ENCODE data around the gene PDZD2. TPM values are rescaled to one million over a fixed set of nuclear protein-coding genes. Genes with fewer than 3 reads are reported as not detected.

The PDZD2 gene
- polyA plus RNA-seq, 3 donors = 0.10 TPM; not detected in 2

- Histone ChIP-seq H3K36me3 (replicated peaks in 1 of 2; ENCODE audit: control insufficient read depth in 1 of 2, insufficient read depth in 2 of 2, low read length in 2 of 2) (no peaks in the 10 kb centered on the region), H2AFZ (ENCODE audit: insufficient read depth, low read depth, low read length, poor library complexity, severe bottlenecking) (no peak overlapping the region), H3K27me3 (ENCODE audit: control insufficient read depth in 2 of 2, insufficient read depth in 2 of 2, low read length in 2 of 2) (no peaks in the 10 kb centered on the region), H3K9ac (ENCODE audit: insufficient read depth, low read length, poor library complexity, severe bottlenecking) (no peak overlapping the region), H3K9me3 (replicated peaks in 1 of 2; ENCODE audit: control insufficient read depth in 1 of 2, insufficient read depth in 1 of 2, low read length in 2 of 2) (no peaks in the 10 kb centered on the region), H3K27ac (ENCODE audit: low read depth in 1 of 2, low read length in 2 of 2) (no peak overlapping the region), H3K4me3 (replicated peaks in 1 of 3; ENCODE audit: low read depth in 2 of 3, low read length in 3 of 3) (no peak overlapping the region), H3K4me1 (ENCODE audit: control insufficient read depth in 1 of 2, insufficient read depth in 2 of 2, low read length in 2 of 2) (no peaks in the 10 kb centered on the region), H4K20me1 (ENCODE audit: insufficient read depth, low read length) (no peaks in the 10 kb centered on the region), H3K79me2 (ENCODE audit: insufficient read depth, low read length) (no peaks in the 10 kb centered on the region), H3K4me2 (replicated peaks; ENCODE audit: extremely low read depth, low read length, poor library complexity, severe bottlenecking) (no peak overlapping the region)
- H3K27me3 Mint-ChIP-seq (ENCODE audit: low read depth in 3 of 3) = peaks cover 0 to 2% (median 2%) of the 10 kb centered on the region in 3 donors
- no peak overlapping the region for H3K4me3 Mint-ChIP-seq
- intact Hi-C loops (cut with micrococcal nuclease) = no loop called here
- WGBS (ENCODE audit: insufficient coverage) = 100% methylated on average over 6 of the region's 6 CpGs
- TF ChIP-seq, protein P1, sequence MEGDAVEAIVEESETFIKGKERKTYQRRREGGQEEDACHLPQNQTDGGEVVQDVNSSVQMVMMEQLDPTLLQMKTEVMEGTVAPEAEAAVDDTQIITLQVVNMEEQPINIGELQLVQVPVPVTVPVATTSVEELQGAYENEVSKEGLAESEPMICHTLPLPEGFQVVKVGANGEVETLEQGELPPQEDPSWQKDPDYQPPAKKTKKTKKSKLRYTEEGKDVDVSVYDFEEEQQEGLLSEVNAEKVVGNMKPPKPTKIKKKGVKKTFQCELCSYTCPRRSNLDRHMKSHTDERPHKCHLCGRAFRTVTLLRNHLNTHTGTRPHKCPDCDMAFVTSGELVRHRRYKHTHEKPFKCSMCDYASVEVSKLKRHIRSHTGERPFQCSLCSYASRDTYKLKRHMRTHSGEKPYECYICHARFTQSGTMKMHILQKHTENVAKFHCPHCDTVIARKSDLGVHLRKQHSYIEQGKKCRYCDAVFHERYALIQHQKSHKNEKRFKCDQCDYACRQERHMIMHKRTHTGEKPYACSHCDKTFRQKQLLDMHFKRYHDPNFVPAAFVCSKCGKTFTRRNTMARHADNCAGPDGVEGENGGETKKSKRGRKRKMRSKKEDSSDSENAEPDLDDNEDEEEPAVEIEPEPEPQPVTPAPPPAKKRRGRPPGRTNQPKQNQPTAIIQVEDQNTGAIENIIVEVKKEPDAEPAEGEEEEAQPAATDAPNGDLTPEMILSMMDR (IDR thresholded peaks at IDR 0.05) = no peak
- H3K9me3 Mint-ChIP-seq = peaks cover 0 to 4% (median 0%) of the 10 kb centered on the region in 7 donors
- H3K4me1 Mint-ChIP-seq = no peaks in the 10 kb centered on the region
- no peak for DNase-seq
- H3K36me3 Mint-ChIP-seq = no peaks in the 10 kb centered on the region
- no peak overlapping the region for H3K27ac Mint-ChIP-seq
Measured at GRCh38 chr5:31982027-31982426, 343.1 kb downstream of the PDZD2 start.

- peaks cover 0 to 5% (median 2%) of the 10 kb centered on the region in 7 donors for H3K9me3 Mint-ChIP-seq
- no peaks in the 10 kb centered on the region for H3K4me1 ChIP-seq (ENCODE audit: control insufficient read depth in 1 of 2, insufficient read depth in 2 of 2, low read length in 2 of 2)
- no peak overlapping the region for H3K9ac ChIP-seq (ENCODE audit: insufficient read depth, low read length, poor library complexity, severe bottlenecking)
- intact Hi-C loops (cut with micrococcal nuclease) = no loop called here
- no CpG with 5 or more reads among the region's 2 CpGs for WGBS (ENCODE audit: insufficient coverage)
- peaks cover 0 to 2% (median 2%) of the 10 kb centered on the region in 3 donors for H3K27me3 Mint-ChIP-seq (ENCODE audit: low read depth in 3 of 3)
- H3K36me3 ChIP-seq (replicated peaks in 1 of 2; ENCODE audit: control insufficient read depth in 1 of 2, insufficient read depth in 2 of 2, low read length in 2 of 2) = no peaks in the 10 kb centered on the region
- no peaks in the 10 kb centered on the region for H3K4me1 Mint-ChIP-seq
- no peaks in the 10 kb centered on the region for H3K36me3 Mint-ChIP-seq
- no peaks in the 10 kb centered on the region for H3K79me2 ChIP-seq (ENCODE audit: insufficient read depth, low read length)
- no peak overlapping the region for H2AFZ ChIP-seq (ENCODE audit: insufficient read depth, low read depth, low read length, poor library complexity, severe bottlenecking)
- no peak overlapping the region for H3K4me3 Mint-ChIP-seq
- no peak overlapping the region for H3K27ac Mint-ChIP-seq
- TF ChIP-seq, protein P1 (IDR thresholded peaks at IDR 0.05) = no peak
- H3K9me3 ChIP-seq (replicated peaks in 1 of 2; ENCODE audit: control insufficient read depth in 1 of 2, insufficient read depth in 1 of 2, low read length in 2 of 2) = peaks cover 0 to under 1% of the 10 kb centered on the region in 2 donors
- no peak overlapping the region for H3K27ac ChIP-seq (ENCODE audit: low read depth in 1 of 2, low read length in 2 of 2)
- DNase-seq = no peak
- no peaks in the 10 kb centered on the region for H4K20me1 ChIP-seq (ENCODE audit: insufficient read depth, low read length)
- no peak overlapping the region for H3K4me2 ChIP-seq (replicated peaks; ENCODE audit: extremely low read depth, low read length, poor library complexity, severe bottlenecking)
- no peak overlapping the region for H3K4me3 ChIP-seq (replicated peaks in 1 of 3; ENCODE audit: low read depth in 2 of 3, low read length in 3 of 3)
- no peaks in the 10 kb centered on the region for H3K27me3 ChIP-seq (ENCODE audit: control insufficient read depth in 2 of 2, insufficient read depth in 2 of 2, low read length in 2 of 2)
Measured at GRCh38 chr5:31982621-31983020, 343.7 kb downstream of the PDZD2 start.

All from CD14-positive monocyte (primary cell).